ENCODE results near the gene DDX25. TPM values are rescaled to one million over a fixed set of nuclear protein-coding genes. Genes with fewer than 3 reads are reported as not detected.

Gene DDX25
- total and polyA plus RNA-seq, 9 of the 15 experiments (the other 6 are each of a cell fraction or from before 2014, with no cell fraction given): not detected

GRCh38 chr11:125887373-125888324 lies 16.7 kb upstream of the DDX25 start, which contains the start of gene HYLS1 (continued):
- TF ChIP-seq MBD1 (CRISPR knock-in tag; IDR thresholded peaks at IDR 0.05): peak; percentile 99
- TF ChIP-seq PKNOX1 (IDR thresholded peaks at IDR 0.05): peak; percentile 36
- 0 out of 2 replicates have a peak, but pooled peaks have one; percentile 8 for TF ChIP-seq JUND (IDR thresholded peaks at IDR 0.05; ENCODE audit: borderline replicate concordance, low read depth, low read length)
- TF ChIP-seq JUND (tag; IDR thresholded peaks at IDR 0.05; ENCODE audit: borderline replicate concordance, low read depth, low read length): no peak; the same call in 2 of the 3 replicates
- TF ChIP-seq TFAM (CRISPR knock-in tag; conservative IDR thresholded peaks at IDR 0.05): no peak
- peak; percentile 93 for TF ChIP-seq CHAMP1 (IDR thresholded peaks at IDR 0.05)
- TF ChIP-seq XRCC4 (IDR thresholded peaks at IDR 0.05; ENCODE audit: extremely low read depth, insufficient read depth, insufficient read length): no peak
- no peak for TF ChIP-seq SOX6 (IDR thresholded peaks at IDR 0.05)
- peak; percentile 93 for TF ChIP-seq POLR2G (IDR thresholded peaks at IDR 0.05; ENCODE audit: low read depth, low read length)
- peak; percentile 58; the same call in 1 of the 2 replicates for TF ChIP-seq EGR1 (conservative IDR thresholded peaks at IDR 0.05)
- peak; percentile 21; the same call in 1 of the 2 replicates for TF ChIP-seq TFAP4 (CRISPR knock-in tag; IDR thresholded peaks at IDR 0.05; ENCODE audit: borderline replicate concordance)
- TF ChIP-seq HDAC1 (IDR thresholded peaks at IDR 0.05): peak in 1 of 2 experiments; percentile 65; a peak in 1 of 4 replicates
- no peak for TF ChIP-seq ZNF354B (CRISPR knock-in tag; IDR thresholded peaks at IDR 0.05)
- TF ChIP-seq OTX1 (CRISPR knock-in tag; IDR thresholded peaks at IDR 0.05): no peak
- no peak for TF ChIP-seq TRIM28 (IDR thresholded peaks at IDR 0.05)
- TF ChIP-seq NR2C2 (CRISPR knock-in tag; IDR thresholded peaks at IDR 0.05): no peak; the same call in 1 of the 2 replicates
- peak; percentile 64; the same call in 1 of the 2 replicates for TF ChIP-seq NR2C2 (tag; IDR thresholded peaks at IDR 0.05)
- no peak for TF ChIP-seq ZNF639 (CRISPR knock-in tag; conservative IDR thresholded peaks at IDR 0.05 in 1 of 2, IDR thresholded peaks at IDR 0.05 in 1 of 2)
- TF ChIP-seq EHMT2 (IDR thresholded peaks at IDR 0.05): no peak

Data from K562 (cell line).